Gastroesophageal sphincter (tissue), 4 donors: ENCODE measurements around the gene CYP4F22. TPM values are rescaled to one million over a fixed set of nuclear protein-coding genes. Genes with fewer than 3 reads are reported as not detected.

Source experiments
- ATAC-seq: fragments of 150-250 bp; one replicate; pipeline ENCODE4 v1.9.1; 2016; ENCODE audit warnings: mild to moderate bottlenecking, moderate library complexity
- H3K27ac ChIP-seq, 4 donors: fragments of 200-600 bp; sonication (generic) in 3 of 4; 1 replicate in 3 of 4; 2 replicates in 1 of 4; pipeline ENCODE4 v1.5.1; 2016 to 2019
- H3K27me3 ChIP-seq: fragments of 200-600 bp; sonication (generic); one replicate; pipeline ENCODE4 v1.5.1; 2019
- H3K36me3 ChIP-seq, 2 donors: fragments of 200-600 bp; sonication (generic); one replicate each; pipeline ENCODE4 v1.5.1; 2019; ENCODE audit warnings: control low read depth in 1 of 2
- H3K4me1 ChIP-seq, 3 donors: fragments of 200-600 bp; sonication (generic); 1 replicate in 2 of 3; 2 replicates in 1 of 3; pipeline ENCODE4 v1.5.1; 2016 to 2019; ENCODE audit warnings: control low read depth in 2 of 3
- H3K4me3 ChIP-seq, 2 donors: fragments of 200-600 bp; sonication (generic); one replicate each; pipeline ENCODE4 v1.5.1; 2019; ENCODE audit warnings: mild to moderate bottlenecking in 1 of 2, moderate library complexity in 1 of 2
- H3K9me3 ChIP-seq, 3 donors: fragments of 200-600 bp; sonication (generic); one replicate each; pipeline ENCODE4 v1.5.1; 2017 to 2019; ENCODE audit warnings: control low read depth in 2 of 3
- EP300 ChIP-seq: sonication (generic); formaldehyde crosslinking; IDR thresholded peaks from one replicate; pipeline ENCODE4 v1.6.1; 2017; ENCODE audit warnings: antibody characterized with exemption, mild to moderate bottlenecking
- POLR2A ChIP-seq, 2 donors: fragments of 450-650 bp; IDR thresholded peaks; one replicate each; pipeline ENCODE4 v1.6.1; 2017; ENCODE audit warnings: antibody characterized with exemption in 2 of 2, mild to moderate bottlenecking in 2 of 2, moderate library complexity in 1 of 2
- POLR2AphosphoS5 ChIP-seq: sonication (generic); formaldehyde crosslinking; IDR thresholded peaks from one replicate; pipeline ENCODE4 v1.6.1; 2017; ENCODE audit warnings: antibody characterized with exemption
- WGBS, 2 donors: methylation state at CpG; one replicate each; pipeline ENCODE4 v1.1.5; 2018; ENCODE audit warnings: low coverage in 1 of 2; 5-methylcytosine and 5-hydroxymethylcytosine counted together
- total RNA-seq, 4 donors: library from RNA; depleted of rRNA; stranded (reverse); fragments of >200 nt; gene quantifications; one replicate each; pipeline ENCODE4 v1.1.0, GENCODE V29; 2016
- TF ChIP-seq, protein P1 (sequence below), 4 experiments: fragments of 200-600 bp in 2 of 4; fragments of 450-650 bp in 2 of 4; sonication (generic) in 1 of 4; IDR thresholded peaks; one replicate each; pipeline ENCODE4 v1.5.1; 2017 to 2019; ENCODE audit warnings: antibody characterized with exemption in 4 of 4, mild to moderate bottlenecking in 2 of 4, moderate library complexity in 2 of 4

The CYP4F22 gene
- total RNA-seq, 4 donors from 2014 or later: 0.19 to 0.47 (median 0.47) TPM; not detected in 1

DNA sequence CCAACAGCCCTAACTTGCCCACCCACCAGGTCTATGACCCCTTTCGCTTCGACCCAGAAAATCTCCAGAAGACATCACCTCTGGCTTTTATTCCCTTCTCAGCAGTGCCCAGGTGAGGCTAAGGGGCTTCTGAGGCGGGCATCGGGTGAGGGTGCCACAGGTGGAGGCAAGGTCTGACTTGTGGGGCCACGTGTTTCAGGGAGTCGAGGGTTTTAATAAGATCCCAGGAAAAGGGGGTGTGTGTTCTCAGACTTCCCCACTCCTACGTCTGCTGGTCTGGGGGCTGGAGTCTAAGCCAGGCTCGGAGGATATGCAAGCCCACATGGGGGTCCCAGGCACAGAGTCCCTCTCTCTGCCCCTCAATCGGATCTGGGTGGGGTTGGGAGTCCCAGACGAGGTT, 75.8 kb downstream of the CYP4F22 start:
- Histone ChIP-seq H3K4me1 (peaks cover 0 to 8% (median 0%) of the 10 kb centered on the region in 3 donors), H3K9me3 (no peaks in the 10 kb centered on the region), H3K4me3 (peak overlapping the region in 1 of 2 donors; percentile 10), H3K27ac (no peak overlapping the region), H3K27me3 (peaks cover 67% of the 10 kb centered on the region), H3K36me3 (no peaks in the 10 kb centered on the region)
- TF ChIP-seq, protein P1, sequence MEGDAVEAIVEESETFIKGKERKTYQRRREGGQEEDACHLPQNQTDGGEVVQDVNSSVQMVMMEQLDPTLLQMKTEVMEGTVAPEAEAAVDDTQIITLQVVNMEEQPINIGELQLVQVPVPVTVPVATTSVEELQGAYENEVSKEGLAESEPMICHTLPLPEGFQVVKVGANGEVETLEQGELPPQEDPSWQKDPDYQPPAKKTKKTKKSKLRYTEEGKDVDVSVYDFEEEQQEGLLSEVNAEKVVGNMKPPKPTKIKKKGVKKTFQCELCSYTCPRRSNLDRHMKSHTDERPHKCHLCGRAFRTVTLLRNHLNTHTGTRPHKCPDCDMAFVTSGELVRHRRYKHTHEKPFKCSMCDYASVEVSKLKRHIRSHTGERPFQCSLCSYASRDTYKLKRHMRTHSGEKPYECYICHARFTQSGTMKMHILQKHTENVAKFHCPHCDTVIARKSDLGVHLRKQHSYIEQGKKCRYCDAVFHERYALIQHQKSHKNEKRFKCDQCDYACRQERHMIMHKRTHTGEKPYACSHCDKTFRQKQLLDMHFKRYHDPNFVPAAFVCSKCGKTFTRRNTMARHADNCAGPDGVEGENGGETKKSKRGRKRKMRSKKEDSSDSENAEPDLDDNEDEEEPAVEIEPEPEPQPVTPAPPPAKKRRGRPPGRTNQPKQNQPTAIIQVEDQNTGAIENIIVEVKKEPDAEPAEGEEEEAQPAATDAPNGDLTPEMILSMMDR (IDR thresholded peaks at IDR 0.05): no peak
- no peak for TF ChIP-seq POLR2AphosphoS5
- TF ChIP-seq POLR2A (IDR thresholded peaks at IDR 0.05): no peak
- TF ChIP-seq EP300: no peak
- no peak for ATAC-seq
- WGBS, 2 donors: 7% methylated on average over 3 of the region's 10 CpGs; no CpG with 5 or more reads in 1 of the 2 donors

DNA sequence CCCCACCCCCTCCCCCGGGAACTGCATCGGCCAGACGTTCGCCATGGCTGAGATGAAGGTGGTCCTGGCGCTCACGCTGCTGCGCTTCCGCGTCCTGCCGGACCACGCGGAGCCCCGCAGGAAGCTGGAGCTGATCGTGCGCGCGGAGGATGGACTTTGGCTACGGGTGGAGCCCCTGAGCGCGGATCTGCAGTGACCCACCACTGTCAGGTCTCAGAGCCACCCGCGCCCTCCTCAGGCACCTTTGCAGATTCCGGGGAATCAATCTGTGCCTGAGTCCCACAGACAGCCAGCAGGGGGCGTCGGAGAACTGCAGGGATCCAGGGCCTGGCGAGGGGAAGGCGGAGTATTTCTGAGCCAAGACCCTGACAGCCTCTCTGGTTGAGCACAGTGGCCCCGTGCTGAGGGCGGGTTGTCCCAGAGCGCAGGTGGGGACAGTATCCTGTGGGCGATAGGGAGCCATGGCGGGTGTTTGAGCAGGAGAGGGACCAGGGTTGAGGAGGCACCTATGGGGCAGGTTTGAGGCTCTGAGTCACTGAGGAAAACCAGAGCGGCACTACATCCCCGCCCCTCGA, 76.3 kb downstream of the CYP4F22 start:
- H3K4me1 ChIP-seq: peaks cover 0 to 8% (median 0%) of the 10 kb centered on the region in 3 donors
- no peak for TF ChIP-seq POLR2A (IDR thresholded peaks at IDR 0.05)
- TF ChIP-seq EP300: no peak
- TF ChIP-seq, protein P1 (IDR thresholded peaks at IDR 0.05): peak in 3 of 4 experiments; percentile 67 to 89 (median 78)
- no peak for TF ChIP-seq POLR2AphosphoS5
- no peak overlapping the region for H3K27ac ChIP-seq
- 53% methylated on average over 3 of the region's 35 CpGs; no CpG with 5 or more reads in 1 of the 2 donors for WGBS, 2 donors
- peak; percentile 66 for ATAC-seq
- peak overlapping the region in 1 of 2 donors; percentile 10 for H3K4me3 ChIP-seq
- H3K27me3 ChIP-seq: peaks cover 72% of the 10 kb centered on the region
- no peaks in the 10 kb centered on the region for H3K9me3 ChIP-seq
- no peaks in the 10 kb centered on the region for H3K36me3 ChIP-seq

DNA sequence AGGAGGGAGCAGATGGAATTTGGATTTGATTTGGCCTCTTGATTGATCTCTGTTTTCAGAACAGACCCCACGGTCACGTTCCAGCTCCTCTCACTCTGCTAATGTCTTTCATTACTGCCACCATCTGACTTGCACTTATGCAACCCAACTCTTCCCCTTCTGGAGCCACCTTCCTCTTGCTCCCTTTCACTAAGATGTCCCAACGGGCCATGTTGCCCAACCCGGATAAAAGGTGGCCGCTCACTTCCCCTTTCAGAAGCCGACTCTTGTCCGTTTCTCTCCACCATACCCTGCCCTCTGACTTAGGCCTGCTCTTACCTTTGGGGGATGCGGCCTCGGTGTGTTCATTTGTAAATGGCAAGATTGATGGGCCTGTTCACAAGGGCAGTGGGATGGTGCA, 79.3 kb downstream of the CYP4F22 start:
- Histone ChIP-seq H3K4me3 (no peak overlapping the region), H3K36me3 (no peaks in the 10 kb centered on the region), H3K9me3 (peaks cover 0 to 10% (median 0%) of the 10 kb centered on the region in 3 donors), H3K27me3 (peaks cover 83% of the 10 kb centered on the region), H3K4me1 (peaks cover 0 to 8% (median 0%) of the 10 kb centered on the region in 3 donors), H3K27ac (no peak overlapping the region)
- WGBS, 2 donors: 42 to 76% methylated on average over 2 to 8 of the region's 9 CpGs
- TF ChIP-seq, protein P1 (IDR thresholded peaks at IDR 0.05): no peak
- TF ChIP-seq POLR2A (IDR thresholded peaks at IDR 0.05) (no peak), EP300 (no peak), POLR2AphosphoS5 (no peak)
- ATAC-seq: no peak

DNA sequence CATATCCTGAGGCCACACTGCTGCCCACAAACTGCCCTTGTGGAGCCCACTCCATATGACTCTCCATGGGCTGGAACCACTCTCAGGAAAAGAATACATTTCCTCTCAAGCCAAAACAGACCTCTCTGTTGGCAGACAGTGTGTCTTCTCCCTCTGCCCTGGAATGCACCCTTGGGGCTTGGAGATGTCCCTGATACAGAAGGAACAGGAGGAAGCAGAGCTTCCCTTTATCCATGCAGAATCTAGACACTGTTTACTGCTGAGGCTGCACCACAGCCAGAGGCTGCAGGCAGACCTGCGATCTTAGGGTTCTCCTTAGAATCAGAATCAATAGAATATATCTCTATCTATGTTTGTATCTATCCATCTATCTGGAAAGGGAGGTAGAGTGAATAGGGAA, 79.9 kb downstream of the CYP4F22 start:
- TF ChIP-seq, protein P1 (IDR thresholded peaks at IDR 0.05): no peak
- TF ChIP-seq POLR2AphosphoS5: no peak
- no peak for TF ChIP-seq EP300
- TF ChIP-seq POLR2A (IDR thresholded peaks at IDR 0.05): no peak
- H3K36me3 ChIP-seq: no peaks in the 10 kb centered on the region
- H3K4me3 ChIP-seq: no peak overlapping the region
- H3K9me3 ChIP-seq: peaks cover 0 to 11% (median 0%) of the 10 kb centered on the region in 3 donors
- H3K27me3 ChIP-seq: peaks cover 77% of the 10 kb centered on the region
- no peak for ATAC-seq
- WGBS, 2 donors: 100% methylated on average over 1 of the region's 1 CpG; no CpG with 5 or more reads in 1 of the 2 donors
- peaks cover 0 to 8% (median 0%) of the 10 kb centered on the region in 3 donors for H3K4me1 ChIP-seq
- H3K27ac ChIP-seq: no peak overlapping the region
